ENCODE results near the gene TPPP3.
"Not testable (repeated sequence)": the region's sequence is repeated elsewhere in the genome, so short reads cannot be mapped to it uniquely, and the experiment has no call there.

GRCh38 chr16:67415421-67415820 is 22.1 kb upstream of the TPPP3 start:
- TF ChIP-seq CTCF, POLR2A (IDR thresholded peaks at IDR 0.05): not testable (repeated sequence)

All from thyroid gland (tissue), 4 donors.